ENCODE results near the gene PACRG.

- no peak for TF ChIP-seq EZH2 (IDR thresholded peaks at IDR 0.05; ENCODE audit: borderline replicate concordance, low read length)
- TF ChIP-seq CTCF (conservative IDR thresholded peaks at IDR 0.05 in 1 of 2, IDR thresholded peaks at IDR 0.05 in 1 of 2; ENCODE audit: extremely low read depth in 1 of 2, insufficient read depth in 1 of 2, low read depth in 1 of 2, low read length in 2 of 2) = no peak
These were observed 38.9 kb upstream of the PACRG start for GRCh38 chr6:162688751-162689345.
